K562 (cell line): ENCODE data around the gene FFAR1. TPM values are rescaled to one million over a fixed set of nuclear protein-coding genes. Genes with fewer than 3 reads are reported as not detected.
A peak's percentile ranks its signal among the peaks of the same experiment; 100 is the strongest.

ENCODE experiments used
- ATAC-seq: fragments of 200-7000 bp; cut with Tn5 transposase; 3 replicates; pipeline ENCODE4 v1.9.1; 2020; ENCODE audit warnings: moderate library complexity
- BruUV-seq: library from RNA; stranded (reverse); fragments of 400-500 nt; replicated peaks from 2 replicates; lab custom pipeline; 2021; lab: Mats Ljungman, UMichigan
- CTCF ChIA-PET: fragments of 300-600 bp; formaldehyde crosslinking; extraction: SDS; loops from one replicate; lab custom pipeline; 2021; ENCODE audit warnings: low intra/inter-chr PET ratio; lab: Yijun Ruan, JAX
- POLR2A ChIA-PET: fragments of 300-600, 350-650 bp; sonication (Branson Sonifier 250); formaldehyde crosslinking; extraction: SDS; loops from one replicate; lab custom pipeline; 2021; ENCODE audit warnings: antibody characterized with exemption, inconsistent platforms; lab: Yijun Ruan, JAX
- DNase-seq, 4 experiments: peaks; one replicate each; pipeline versions ENCODE4 v3.0.0 to v3.0.0-alpha.2; 2011 to 2018; ENCODE audit warnings: low spot score in 3 of 4, mixed read lengths in 3 of 4; ENCODE audit errors: extremely low read depth in 1 of 4
- FAIRE-seq: peaks from 2 replicates; lab custom pipeline; 2011; peaks lifted over from hg19 to GRCh38; lab: Jason Lieb, UNC
- H2AFZ ChIP-seq: 2 replicates; pipeline ENCODE4 v1.6.0; 2011; ENCODE audit warnings: low read depth, low read length, control low read depth, inconsistent platforms
- H3K27ac ChIP-seq: fragments of 200-600 bp; 3 replicates; pipeline ENCODE4 v1.8.0; 2011; ENCODE audit warnings: low read depth, mild to moderate bottlenecking, control low read depth, inconsistent platforms, low read length, moderate library complexity, mixed read lengths; ENCODE audit errors: extremely low read depth
- H3K27me3 ChIP-seq, 2 experiments: fragments of 300-600 bp in 1 of 2; 2 replicates in 1 of 2; 3 replicates in 1 of 2; pipeline versions ENCODE4 v1.6.0 to v1.8.0; 2011; ENCODE audit warnings: inconsistent platforms in 2 of 2, low read length in 2 of 2, mild to moderate bottlenecking in 1 of 2, mixed read lengths in 1 of 2, moderate library complexity in 1 of 2; ENCODE audit not compliant: control insufficient read depth in 2 of 2, insufficient read depth in 2 of 2
- H3K36me3 ChIP-seq: fragments of 300-600 bp; 3 replicates; pipeline ENCODE4 v1.8.0; 2011; ENCODE audit warnings: mild to moderate bottlenecking, low read length, inconsistent platforms; ENCODE audit not compliant: control insufficient read depth, insufficient read depth
- H3K4me1 ChIP-seq, 2 experiments: fragments of 200-600 bp in 1 of 2; replicated peaks in 1 of 2; 2 replicates in 1 of 2; 3 replicates in 1 of 2; pipeline versions ENCODE4 v1.5.1 to v1.8.0; 2011; ENCODE audit warnings: inconsistent platforms in 2 of 2, low read length in 2 of 2, mild to moderate bottlenecking in 1 of 2, mixed read lengths in 1 of 2, moderate library complexity in 1 of 2; ENCODE audit not compliant: control insufficient read depth in 2 of 2, insufficient read depth in 2 of 2
- H3K4me2 ChIP-seq: 2 replicates; pipeline ENCODE4 v1.6.1; 2011; ENCODE audit warnings: low read length, control low read depth, inconsistent platforms, mixed read lengths; ENCODE audit not compliant: insufficient read depth
- H3K4me3 ChIP-seq: fragments of 200-600 bp; sonication (generic), shearing (Covaris generic); 2 replicates; pipeline ENCODE4 v1.5.1; 2016; ENCODE audit warnings: control low read depth, inconsistent platforms
- H3K79me2 ChIP-seq: fragments of 200-600 bp; 3 replicates; pipeline ENCODE4 v1.8.0; 2011; ENCODE audit warnings: low read length, inconsistent platforms; ENCODE audit not compliant: control insufficient read depth, insufficient read depth
- H3K9ac ChIP-seq, 2 experiments: 2 replicates each; pipeline versions ENCODE4 v1.6.0 to v1.6.1; 2011; ENCODE audit warnings: low read depth in 2 of 2, low read length in 2 of 2, control low read depth in 1 of 2, inconsistent platforms in 1 of 2, mild to moderate bottlenecking in 1 of 2, mixed read lengths in 1 of 2; ENCODE audit not compliant: insufficient read depth in 1 of 2
- H3K9me1 ChIP-seq: one replicate; pipeline ENCODE4 v1.6.0; 2011; ENCODE audit warnings: inconsistent platforms, mild to moderate bottlenecking, low read length, moderate library complexity; ENCODE audit not compliant: control insufficient read depth, insufficient read depth
- H3K9me3 ChIP-seq: replicated peaks from 2 replicates; pipeline ENCODE4 v1.5.1; 2011; ENCODE audit warnings: low read depth, low read length, inconsistent platforms; ENCODE audit not compliant: control insufficient read depth, insufficient read depth
- H4K20me1 ChIP-seq: replicated peaks from 2 replicates; pipeline ENCODE4 v1.6.1; 2011; ENCODE audit warnings: low read length, inconsistent platforms, mixed read lengths; ENCODE audit not compliant: control insufficient read depth, insufficient read depth
- CBX8 ChIP-seq: fragments of 200-600 bp; sonication (generic); IDR thresholded peaks from 2 replicates; pipeline ENCODE4 v1.6.1; 2012; ENCODE audit warnings: borderline replicate concordance, mixed run types, low read depth, mild to moderate bottlenecking, moderate library complexity, mixed read lengths, low read length, control low read depth, inconsistent platforms; ENCODE audit not compliant: poor library complexity, severe bottlenecking; ENCODE audit errors: extremely low read depth
- CREB3 ChIP-seq: fragments of 450-650 bp; conservative IDR thresholded peaks from 2 replicates; pipeline ENCODE4 v1.6.1; 2016; ENCODE audit warnings: missing genetic modification characterization, low read depth, mild to moderate bottlenecking, missing compliant biosample characterization, moderate library complexity
- CXXC5 ChIP-seq: fragments of 250-450 bp; sonication (Bioruptor Pico); IDR thresholded peaks from 2 replicates; pipeline ENCODE4 v1.8.0; 2022; ENCODE audit warnings: inconsistent platforms, mild to moderate bottlenecking, moderate library complexity
- GTF2B ChIP-seq: IDR thresholded peaks from 2 replicates; pipeline ENCODE4 v1.6.1; 2011; ENCODE audit not compliant: insufficient read length; ENCODE audit errors: extremely low read depth
- HDAC1 ChIP-seq, 2 experiments: fragments of 450-650 bp; IDR thresholded peaks; 2 replicates each; pipeline ENCODE4 v1.6.1; 2016 to 2017; ENCODE audit warnings: inconsistent platforms in 1 of 2, mild to moderate bottlenecking in 1 of 2, moderate library complexity in 1 of 2
- HSF4 ChIP-seq: fragments of 250-450 bp; sonication (Bioruptor Pico); IDR thresholded peaks from 2 replicates; pipeline ENCODE4 v2.1.2; 2022; ENCODE audit warnings: mild to moderate bottlenecking, moderate library complexity, borderline replicate concordance
- NBN ChIP-seq: fragments of 450-650 bp; IDR thresholded peaks from 2 replicates; pipeline ENCODE4 v1.6.1; 2016; ENCODE audit warnings: low read depth, mild to moderate bottlenecking
- PBX2 ChIP-seq, 2 experiments: IDR thresholded peaks in 1 of 2; conservative IDR thresholded peaks in 1 of 2; 2 replicates each; pipeline ENCODE4 v1.6.1; 2016; ENCODE audit warnings: low read depth in 2 of 2, mild to moderate bottlenecking in 1 of 2, missing compliant biosample characterization in 1 of 2, missing genetic modification characterization in 1 of 2, moderate library complexity in 1 of 2
- RAD21 ChIP-seq, 2 experiments: fragments of 250-450 bp in 1 of 2; fragments of 450-650 bp in 1 of 2; sonication (Bioruptor Pico) in 1 of 2; formaldehyde crosslinking in 1 of 2; IDR thresholded peaks in 1 of 2; conservative IDR thresholded peaks in 1 of 2; 2 replicates each; pipeline versions ENCODE4 v1.4.0 to v1.8.0; 2020 to 2022; ENCODE audit warnings: mild to moderate bottlenecking in 2 of 2, moderate library complexity in 1 of 2
- SLC30A9 ChIP-seq: fragments of 250-450 bp; sonication (Bioruptor Pico); IDR thresholded peaks from 2 replicates; pipeline ENCODE4 v1.8.0; 2022; ENCODE audit warnings: mild to moderate bottlenecking, moderate library complexity
- TAF7 ChIP-seq: fragments of 450-650 bp; IDR thresholded peaks from 2 replicates; pipeline ENCODE4 v1.6.1; 2016; ENCODE audit warnings: missing genetic modification characterization, missing compliant biosample characterization
- ZNF384 ChIP-seq: IDR thresholded peaks from 2 replicates; pipeline ENCODE4 v1.6.1; 2012; ENCODE audit warnings: low read depth, low read length, improper control_type of control experiment
- WGBS: fragments of 100-300 bp; shearing (Covaris generic); methylation state at CpG from one replicate; pipeline ENCODE4 v1.1.6; 2016; ENCODE audit warnings: low coverage, mixed read lengths; ENCODE audit not compliant: insufficient coverage; ENCODE audit errors: missing lambda C conversion rate; 5-methylcytosine and 5-hydroxymethylcytosine counted together
- in situ Hi-C: fragments of 300-500 bp; cut with MboI; formaldehyde crosslinking; loops from 4 replicates; pipeline ENCODE4 v1.15.0; 2018; ENCODE audit warnings: inconsistent platforms, mixed read lengths
- intact Hi-C: fragments of 100-400 bp; cut with micrococcal nuclease; formaldehyde crosslinking; loops from 2 replicates; pipeline ENCODE4 v1.14.2; 2022
- polyA plus RNA-seq, 8 experiments: library from polyadenylated mRNA; depleted of rRNA in 4 of 8; stranded (reverse) in 5 of 8; unstranded in 3 of 8; fragments of >200 nt; fragmentation: Nextera tagmentation in 2 of 8; fragmentation: Illumina TruSeq in 1 of 8; extraction: Ambion mirVana in 2 of 8; extraction: Trizol in 1 of 8; gene quantifications; 2 replicates each; pipeline versions ENCODE4 v1.2.1 to v1.2.3, GENCODE V29; 2011 to 2014; ENCODE audit warnings: inconsistent platforms in 1 of 8, missing spikeins in 1 of 8
- total RNA-seq, 7 experiments: library from RNA; depleted of rRNA in 6 of 7; stranded (reverse); fragments of >200 nt in 6 of 7; fragmentation: Illumina TruSeq in 2 of 7; extraction: Trizol in 2 of 7; gene quantifications; 2 replicates each; pipeline versions ENCODE4 v1.2.1 to v1.2.3, GENCODE V29; 2011 to 2021; ENCODE audit warnings: low replicate concordance in 1 of 7

Gene FFAR1
- total and polyA plus RNA-seq, 9 of the 15 experiments (the other 6 are each of a cell fraction or from before 2014, with no cell fraction given): not detected

GRCh38 chr19:35315883-35316282 is 31.8 kb upstream of the FFAR1 start (continued):
- TF ChIP-seq SLC30A9 (CRISPR knock-in tag): no peak
- TF ChIP-seq CXXC5 (CRISPR knock-in tag): peak; percentile 64; the same call in 1 of the 2 replicates
- peak in 1 of 2 experiments; percentile 49; a peak in 2 of 4 replicates for TF ChIP-seq RAD21 (CRISPR knock-in tag; conservative IDR thresholded peaks at IDR 0.05 in 1 of 2, IDR thresholded peaks at IDR 0.05 in 1 of 2)
- peak in 1 of 2 experiments; percentile 30; a peak in 1 of 4 replicates for TF ChIP-seq HDAC1 (IDR thresholded peaks at IDR 0.05)

- H3K4me3 ChIP-seq: no peak overlapping the region
- peak overlapping the region in 1 of 2 experiments; percentile 84; a peak in 2 of 4 replicates for H3K9ac ChIP-seq
- no peaks in the 10 kb centered on the region for H3K27me3 ChIP-seq
- ATAC-seq (no peak), DNase-seq (no peak), FAIRE-seq (no peak)
- no TSS peak for BruUV-seq
- ChIA-PET CTCF (no interaction called here), POLR2A (interaction anchor here (0.5 to 2.8 kb wide), 5 partner anchors 9 to 321 kb away, joined by 3 to 11 read pairs (median 4); no protein-coding TSS in a partner anchor)
- H2AFZ ChIP-seq: no peak overlapping the region
- in situ Hi-C loops: no loop called here
- no peaks in the 10 kb centered on the region for H3K9me3 ChIP-seq
- H3K79me2 ChIP-seq: no peaks in the 10 kb centered on the region
- 77% methylated on average over 9 of the region's 9 CpGs for WGBS
- H3K4me1 ChIP-seq: peaks cover 37 to 57% of the 10 kb centered on the region in 2 experiments
- H3K27ac ChIP-seq: no peak overlapping the region
- intact Hi-C loops: no loop called here
- no peaks in the 10 kb centered on the region for H4K20me1 ChIP-seq
- H3K36me3 ChIP-seq: no peaks in the 10 kb centered on the region; the same call in 2 of the 3 replicates
- no peak overlapping the region for H3K4me2 ChIP-seq
- no peaks in the 10 kb centered on the region for H3K9me1 ChIP-seq
- TF ChIP-seq PBX2 (CRISPR knock-in tag; IDR thresholded peaks at IDR 0.05; ENCODE audit: low read depth): no peak
- no peak for TF ChIP-seq PBX2 (tag; conservative IDR thresholded peaks at IDR 0.05; ENCODE audit: low read depth)
- TF ChIP-seq CBX8: no peak
- TF ChIP-seq GTF2B: no peak
- TF ChIP-seq TAF7 (tag): no peak
- no peak for TF ChIP-seq NBN
- no peak for TF ChIP-seq CREB3 (tag)
- TF ChIP-seq ZNF384: no peak
- TF ChIP-seq HSF4 (CRISPR knock-in tag): no peak
Measured at GRCh38 chr19:35316560-35316959, 31.1 kb upstream of the FFAR1 start.
